ENCODE results near the gene MPND. TPM values are rescaled to one million over a fixed set of nuclear protein-coding genes. Genes with fewer than 3 reads are reported as not detected.

Gene MPND
- total RNA-seq, 2 donors from 2014 or later = 51.5 to 55.9 TPM

DNA sequence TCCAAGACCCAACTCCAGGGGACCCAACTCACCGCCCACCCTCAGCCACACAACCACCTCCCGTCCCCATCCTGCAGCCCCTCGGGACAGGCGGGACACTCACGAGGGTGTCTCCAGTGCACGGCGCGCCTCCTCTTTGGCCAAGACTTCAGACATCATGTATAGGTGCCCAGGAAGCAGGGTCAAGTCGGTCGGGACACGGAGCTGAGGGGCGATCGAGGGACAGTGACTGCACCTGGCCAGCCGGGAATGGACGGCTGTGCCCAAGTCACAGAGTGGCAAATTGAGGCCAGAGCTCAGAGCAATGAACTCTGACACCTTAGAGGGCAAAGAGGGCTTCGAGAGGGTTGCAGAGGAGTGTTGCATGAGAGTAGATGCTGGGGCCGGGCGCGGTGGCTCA lies 13.5 kb upstream of the MPND start:
- Mint-ChIP-seq H3K4me1 (peaks cover 5% of the 10 kb centered on the region), H3K4me3 (no peak overlapping the region), H3K27ac (no peak overlapping the region), H3K27me3 (ENCODE audit: insufficient read depth) (peaks cover 7% of the 10 kb centered on the region), H3K9me3 (peaks cover 2% of the 10 kb centered on the region), H3K36me3 (ENCODE audit: low read depth) (peaks cover 7% of the 10 kb centered on the region)
- no peaks in the 10 kb centered on the region for H3K4me1 ChIP-seq (ENCODE audit: control insufficient read depth, insufficient read depth, low read length)
- H3K27me3 ChIP-seq (ENCODE audit: control insufficient read depth, insufficient read depth, low read length, poor library complexity, severe bottlenecking) = peaks cover 17% of the 10 kb centered on the region
- TF ChIP-seq, protein P1, sequence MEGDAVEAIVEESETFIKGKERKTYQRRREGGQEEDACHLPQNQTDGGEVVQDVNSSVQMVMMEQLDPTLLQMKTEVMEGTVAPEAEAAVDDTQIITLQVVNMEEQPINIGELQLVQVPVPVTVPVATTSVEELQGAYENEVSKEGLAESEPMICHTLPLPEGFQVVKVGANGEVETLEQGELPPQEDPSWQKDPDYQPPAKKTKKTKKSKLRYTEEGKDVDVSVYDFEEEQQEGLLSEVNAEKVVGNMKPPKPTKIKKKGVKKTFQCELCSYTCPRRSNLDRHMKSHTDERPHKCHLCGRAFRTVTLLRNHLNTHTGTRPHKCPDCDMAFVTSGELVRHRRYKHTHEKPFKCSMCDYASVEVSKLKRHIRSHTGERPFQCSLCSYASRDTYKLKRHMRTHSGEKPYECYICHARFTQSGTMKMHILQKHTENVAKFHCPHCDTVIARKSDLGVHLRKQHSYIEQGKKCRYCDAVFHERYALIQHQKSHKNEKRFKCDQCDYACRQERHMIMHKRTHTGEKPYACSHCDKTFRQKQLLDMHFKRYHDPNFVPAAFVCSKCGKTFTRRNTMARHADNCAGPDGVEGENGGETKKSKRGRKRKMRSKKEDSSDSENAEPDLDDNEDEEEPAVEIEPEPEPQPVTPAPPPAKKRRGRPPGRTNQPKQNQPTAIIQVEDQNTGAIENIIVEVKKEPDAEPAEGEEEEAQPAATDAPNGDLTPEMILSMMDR (conservative IDR thresholded peaks at IDR 0.05) = no peak
- DNase-seq = peak; percentile 53
- H3K9ac ChIP-seq (ENCODE audit: extremely low read depth, low read length, poor library complexity, severe bottlenecking) = no peak overlapping the region
- no peaks in the 10 kb centered on the region for H3K36me3 ChIP-seq (ENCODE audit: control insufficient read depth, insufficient read depth, low read length)
- no peaks in the 10 kb centered on the region for H3K9me3 ChIP-seq (ENCODE audit: control insufficient read depth, low read length)
- 94 to 95% methylated on average over 14 to 19 of the region's 19 CpGs for WGBS, 2 experiments (ENCODE audit: insufficient coverage in 1 of 2, insufficient read length in 1 of 2)
- H3K27ac ChIP-seq (ENCODE audit: low read depth, low read length) = no peak overlapping the region
- no peak overlapping the region for H3K4me3 ChIP-seq (ENCODE audit: low read length)

DNA sequence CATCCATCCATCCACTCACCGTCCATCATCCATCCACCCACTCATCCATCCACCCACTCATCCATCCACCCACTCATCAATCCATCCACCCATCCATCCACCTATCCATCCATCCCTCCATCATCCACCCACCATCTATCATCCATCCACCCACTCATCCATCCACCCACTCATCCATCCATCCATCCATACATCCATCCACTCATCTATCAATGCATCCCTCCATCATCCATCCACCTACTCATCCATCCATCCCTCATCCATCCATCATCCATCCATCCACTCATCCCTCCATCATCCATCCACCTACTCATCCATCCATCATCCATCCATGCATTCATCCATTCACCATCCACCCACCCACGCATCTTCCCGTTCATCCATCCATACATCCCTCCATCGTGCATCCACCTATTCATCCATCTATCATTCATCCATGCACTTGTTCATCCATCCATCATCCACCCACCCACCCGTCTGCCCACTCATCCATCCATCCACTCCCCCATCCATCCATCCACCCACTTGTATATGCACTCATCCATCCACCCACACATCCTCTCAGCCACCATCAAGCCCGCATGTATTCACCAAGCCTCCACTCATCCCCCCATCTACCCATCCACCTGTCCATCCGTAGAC lies 8.3 kb upstream of the MPND start:
- Mint-ChIP-seq H3K9me3 (no peaks in the 10 kb centered on the region), H3K27me3 (ENCODE audit: insufficient read depth) (peaks cover 6% of the 10 kb centered on the region), H3K4me3 (no peak overlapping the region), H3K36me3 (ENCODE audit: low read depth) (peaks cover 6% of the 10 kb centered on the region), H3K4me1 (peaks cover 6% of the 10 kb centered on the region), H3K27ac (no peak overlapping the region)
- no peaks in the 10 kb centered on the region for H3K36me3 ChIP-seq (ENCODE audit: control insufficient read depth, insufficient read depth, low read length)
- no peak overlapping the region for H3K27ac ChIP-seq (ENCODE audit: low read depth, low read length)
- H3K9ac ChIP-seq (ENCODE audit: extremely low read depth, low read length, poor library complexity, severe bottlenecking) = no peak overlapping the region
- WGBS, 2 experiments (ENCODE audit: insufficient coverage in 1 of 2, insufficient read length in 1 of 2) = 88 to 92% methylated on average over 6 to 7 of the region's 7 CpGs
- no peaks in the 10 kb centered on the region for H3K9me3 ChIP-seq (ENCODE audit: control insufficient read depth, low read length)
- no peaks in the 10 kb centered on the region for H3K4me1 ChIP-seq (ENCODE audit: control insufficient read depth, insufficient read depth, low read length)
- no peak overlapping the region for H3K4me3 ChIP-seq (ENCODE audit: low read length)
- no peaks in the 10 kb centered on the region for H3K27me3 ChIP-seq (ENCODE audit: control insufficient read depth, insufficient read depth, low read length, poor library complexity, severe bottlenecking)
- no peak for DNase-seq
- TF ChIP-seq, protein P1 (conservative IDR thresholded peaks at IDR 0.05) = no peak

DNA sequence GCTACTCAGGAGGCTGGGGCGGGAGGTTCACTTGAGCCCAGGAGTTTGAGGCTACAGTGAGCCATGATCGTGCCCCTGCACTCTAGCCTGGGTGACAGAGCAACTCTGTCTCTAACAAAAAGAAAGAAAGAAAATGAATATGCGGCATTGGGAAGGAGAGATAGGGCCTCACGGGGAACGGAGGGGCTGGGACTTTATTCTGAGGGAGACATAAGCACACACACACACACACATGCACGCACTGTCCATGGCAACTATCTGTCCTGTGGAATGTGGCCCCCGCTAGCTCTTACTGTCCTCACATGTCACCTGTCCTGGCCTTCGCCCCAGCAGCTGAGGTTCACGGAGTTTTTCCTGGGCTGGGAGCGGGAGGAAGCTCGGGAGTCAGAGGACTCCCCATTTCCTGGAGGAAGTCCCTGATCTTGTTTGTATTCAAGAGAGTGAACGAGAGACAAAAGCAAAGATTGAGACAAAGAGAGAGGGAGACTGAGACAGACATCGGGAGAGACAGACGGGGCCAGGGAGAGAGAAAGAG lies 5.4 kb upstream of the MPND start:
- H3K27ac ChIP-seq (ENCODE audit: low read depth, low read length) = peak overlapping the region; percentile 81
- TF ChIP-seq, protein P1 (conservative IDR thresholded peaks at IDR 0.05) = no peak
- peaks cover 4% of the 10 kb centered on the region for H3K36me3 Mint-ChIP-seq (ENCODE audit: low read depth)
- no peaks in the 10 kb centered on the region for H3K36me3 ChIP-seq (ENCODE audit: control insufficient read depth, insufficient read depth, low read length)
- peaks cover 6% of the 10 kb centered on the region for H3K4me1 Mint-ChIP-seq
- no peak overlapping the region for H3K9ac ChIP-seq (ENCODE audit: extremely low read depth, low read length, poor library complexity, severe bottlenecking)
- H3K4me3 ChIP-seq (ENCODE audit: low read length) = peak overlapping the region; percentile 58
- DNase-seq = peak; percentile 65
- peak overlapping the region; percentile 58 for H3K4me3 Mint-ChIP-seq
- H3K27me3 ChIP-seq (ENCODE audit: control insufficient read depth, insufficient read depth, low read length, poor library complexity, severe bottlenecking) = no peaks in the 10 kb centered on the region
- peak overlapping the region; percentile 71 for H3K27ac Mint-ChIP-seq
- H3K4me1 ChIP-seq (ENCODE audit: control insufficient read depth, insufficient read depth, low read length) = no peaks in the 10 kb centered on the region
- peaks cover 6% of the 10 kb centered on the region for H3K27me3 Mint-ChIP-seq (ENCODE audit: insufficient read depth)
- H3K9me3 ChIP-seq (ENCODE audit: control insufficient read depth, low read length) = no peaks in the 10 kb centered on the region
- WGBS, 2 experiments (ENCODE audit: insufficient coverage in 1 of 2, insufficient read length in 1 of 2) = 57 to 68% methylated on average over 8 to 12 of the region's 14 CpGs
- no peaks in the 10 kb centered on the region for H3K9me3 Mint-ChIP-seq
